A673 (cell line): Measurements from ENCODE around the gene DPCD. TPM values are rescaled to one million over a fixed set of nuclear protein-coding genes. Genes with fewer than 3 reads are reported as not detected.

Source experiments
- BruUV-seq: library from RNA; stranded (reverse); fragments of 400-500 nt; replicated peaks from 2 replicates; lab custom pipeline; 2021; lab: Mats Ljungman, UMichigan
- CTCF ChIA-PET: fragments of 300-600 bp; sonication (Branson Sonifier 250); formaldehyde crosslinking; loops from one replicate; lab custom pipeline; 2022; ENCODE audit warnings: antibody characterized with exemption; lab: Charles Lee
- POLR2A ChIA-PET: fragments of 300-600 bp; sonication (Branson Sonifier 250); formaldehyde crosslinking; loops from one replicate; lab custom pipeline; 2022; ENCODE audit warnings: antibody characterized with exemption; ENCODE audit not compliant: low non-redundant PET; lab: Charles Lee
- DNase-seq: peaks from one replicate; pipeline ENCODE4 v3.0.0-alpha.2; 2015; ENCODE audit warnings: low spot score
- H3K27ac ChIP-seq: fragments of 200-600 bp; sonication (generic); 2 replicates; pipeline ENCODE4 v1.5.1; 2016; ENCODE audit warnings: mixed run types, low read depth, mild to moderate bottlenecking, mixed read lengths, antibody characterized with exemption, low read length; ENCODE audit not compliant: poor library complexity, severe bottlenecking
- H3K27me3 ChIP-seq: fragments of 200-600 bp; sonication (generic); replicated peaks from 2 replicates; pipeline ENCODE4 v1.6.1; 2017; ENCODE audit warnings: mixed run types, low read depth, mild to moderate bottlenecking, mixed read lengths, antibody characterized with exemption, low read length; ENCODE audit not compliant: insufficient read depth, poor library complexity
- H3K36me3 ChIP-seq: fragments of 200-600 bp; sonication (generic); 2 replicates; pipeline ENCODE4 v1.6.1; 2016; ENCODE audit warnings: mixed run types, mild to moderate bottlenecking, mixed read lengths, antibody characterized with exemption, low read length; ENCODE audit not compliant: insufficient read depth, poor library complexity, severe bottlenecking
- H3K4me1 ChIP-seq: fragments of 200-600 bp; sonication (generic); 2 replicates; pipeline ENCODE4 v1.6.1; 2017; ENCODE audit warnings: mixed run types, mild to moderate bottlenecking, mixed read lengths, antibody characterized with exemption, low read length; ENCODE audit not compliant: insufficient read depth, poor library complexity, severe bottlenecking
- H3K4me3 ChIP-seq: fragments of 200-600 bp; sonication (generic); 2 replicates; pipeline ENCODE4 v1.5.1; 2016; ENCODE audit warnings: low read depth, mixed run types, mild to moderate bottlenecking, mixed read lengths, low read length; ENCODE audit not compliant: poor library complexity, severe bottlenecking
- H3K9me3 ChIP-seq: fragments of 200-600 bp; sonication (generic); 2 replicates; pipeline ENCODE4 v1.6.1; 2016; ENCODE audit warnings: mixed run types, low read depth, mild to moderate bottlenecking, mixed read lengths, antibody characterized with exemption, low read length; ENCODE audit not compliant: poor library complexity, severe bottlenecking
- CTCF ChIP-seq: fragments of 300-800, 200-600 bp; sonication (generic); conservative IDR thresholded peaks from 2 replicates; pipeline ENCODE4 v1.5.1; 2017; ENCODE audit warnings: low read depth, mild to moderate bottlenecking, antibody characterized with exemption, low read length, moderate library complexity, mixed read lengths
- EZH2 ChIP-seq: fragments of 200-600 bp; sonication (generic); IDR thresholded peaks from 2 replicates; pipeline ENCODE4 v1.6.1; 2017; ENCODE audit warnings: borderline replicate concordance, low read depth, mild to moderate bottlenecking, mixed read lengths, antibody characterized with exemption, low read length; ENCODE audit not compliant: poor library complexity, severe bottlenecking
- intact Hi-C: fragments of 100-400 bp; cut with micrococcal nuclease; formaldehyde crosslinking; loops from one replicate; pipeline ENCODE4 v1.10.0; 2022; ENCODE audit not compliant: unreplicated experiment
- total RNA-seq: library from RNA; stranded (reverse); gene quantifications from 2 replicates; pipeline ENCODE4 v1.2.3, GENCODE V29; 2021

Gene DPCD
- total RNA-seq, 1 experiment from 2014 or later = 32.5 TPM

DNA sequence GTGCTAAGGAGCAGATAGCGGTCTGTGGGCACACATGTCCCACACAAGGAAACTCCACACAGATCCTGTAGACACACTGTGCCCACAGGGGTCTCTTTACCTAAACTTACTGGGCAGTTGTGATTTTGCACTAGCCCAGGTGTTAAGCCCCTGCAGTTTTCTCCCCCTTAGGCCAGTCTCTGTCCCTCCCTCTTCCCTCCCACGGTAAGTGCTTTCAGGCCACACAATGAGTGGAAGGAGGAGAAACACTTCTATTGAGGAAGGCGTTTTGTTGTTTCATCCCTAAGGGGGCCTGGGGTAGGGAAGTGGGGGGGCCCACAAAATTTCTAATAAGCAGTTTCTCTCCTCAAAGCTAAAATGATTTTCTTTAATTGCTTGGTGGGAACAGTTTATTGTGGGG is 55.4 kb downstream of the DPCD start:
- CTCF ChIA-PET = no interaction called here
- no peak for TF ChIP-seq EZH2
- no peak for TF ChIP-seq CTCF
- no peaks in the 10 kb centered on the region for H3K27me3 ChIP-seq
- H3K36me3 ChIP-seq = no peaks in the 10 kb centered on the region
- BruUV-seq = no TSS peak
- no peaks in the 10 kb centered on the region for H3K4me1 ChIP-seq
- no peak overlapping the region for H3K4me3 ChIP-seq
- intact Hi-C loops = no loop called here
- H3K27ac ChIP-seq = no peak overlapping the region
- H3K9me3 ChIP-seq = no peaks in the 10 kb centered on the region
- POLR2A ChIA-PET = no interaction called here
- no peak for DNase-seq

- Histone ChIP-seq H3K36me3 (no peaks in the 10 kb centered on the region), H3K27ac (no peak overlapping the region), H3K9me3 (no peaks in the 10 kb centered on the region), H3K4me3 (no peak overlapping the region), H3K4me1 (no peaks in the 10 kb centered on the region), H3K27me3 (no peaks in the 10 kb centered on the region)
- no peak for DNase-seq
- POLR2A ChIA-PET = no interaction called here
- TF ChIP-seq EZH2 (no peak), CTCF (no peak)
- BruUV-seq = no TSS peak
- CTCF ChIA-PET = no interaction called here
- intact Hi-C loops = no loop called here
Measured at GRCh38 chr10:101644002-101644401, 55.9 kb downstream of the DPCD start.

DNA sequence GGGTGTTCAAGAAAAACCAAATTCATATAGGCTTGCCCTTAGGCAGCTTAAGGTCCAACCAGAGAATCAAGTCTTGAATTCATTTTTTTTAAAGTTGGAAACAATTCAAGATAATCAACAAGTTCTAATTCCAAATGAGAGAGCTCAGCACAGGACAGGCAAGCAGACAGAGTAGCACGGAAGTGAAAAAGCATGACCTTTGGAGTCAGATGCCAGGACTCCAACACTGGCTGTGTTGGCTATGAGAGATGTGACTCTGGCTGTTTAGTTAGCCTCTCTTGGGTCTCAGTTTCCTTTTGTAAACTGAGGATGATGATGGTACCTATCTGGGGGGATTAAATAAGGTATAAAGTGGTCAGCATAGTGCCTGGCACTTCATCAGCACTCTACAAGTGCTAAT is 57.5 kb downstream of the DPCD start:
- no peak for DNase-seq
- no peak overlapping the region for H3K27ac ChIP-seq
- CTCF ChIA-PET = no interaction called here
- intact Hi-C loops = no loop called here
- no peaks in the 10 kb centered on the region for H3K36me3 ChIP-seq
- no peaks in the 10 kb centered on the region for H3K27me3 ChIP-seq
- H3K4me1 ChIP-seq = no peaks in the 10 kb centered on the region
- H3K4me3 ChIP-seq = no peak overlapping the region
- no peaks in the 10 kb centered on the region for H3K9me3 ChIP-seq
- BruUV-seq = no TSS peak
- POLR2A ChIA-PET = no interaction called here
- TF ChIP-seq EZH2 (no peak), CTCF (no peak)
